HG02885 (cell line): Measurements from ENCODE around the gene ASTN1.

ENCODE experiments used
- ATAC-seq: cut with Tn5 transposase; IDR thresholded peaks from one replicate; pipeline ENCODE4 v1.9.1; 2021; ENCODE audit warnings: mild to moderate bottlenecking; ENCODE audit not compliant: unreplicated experiment, poor library complexity

Gene ASTN1

DNA sequence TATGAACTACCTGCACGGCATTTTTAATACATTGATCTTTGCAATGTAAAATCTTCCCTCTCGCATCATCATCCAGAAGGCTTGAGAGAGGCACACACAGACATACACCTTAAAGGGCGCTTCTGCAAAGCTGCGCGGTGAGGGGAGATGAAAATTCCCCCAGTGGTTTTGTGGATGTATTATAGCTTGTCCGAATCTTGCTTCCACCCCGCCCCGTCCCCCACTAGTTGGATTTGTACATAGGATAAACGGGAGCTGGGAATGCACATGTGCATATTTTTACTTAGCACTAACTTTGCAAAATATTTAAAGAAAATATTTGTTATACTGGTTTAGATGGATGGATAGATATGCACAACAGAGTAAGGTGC is 542 bp upstream of the ASTN1 start:
- no peak for ATAC-seq

GRCh38 chr1:177163844-177164379 is 600 bp downstream of the ASTN1 start:
- no peak for ATAC-seq

DNA sequence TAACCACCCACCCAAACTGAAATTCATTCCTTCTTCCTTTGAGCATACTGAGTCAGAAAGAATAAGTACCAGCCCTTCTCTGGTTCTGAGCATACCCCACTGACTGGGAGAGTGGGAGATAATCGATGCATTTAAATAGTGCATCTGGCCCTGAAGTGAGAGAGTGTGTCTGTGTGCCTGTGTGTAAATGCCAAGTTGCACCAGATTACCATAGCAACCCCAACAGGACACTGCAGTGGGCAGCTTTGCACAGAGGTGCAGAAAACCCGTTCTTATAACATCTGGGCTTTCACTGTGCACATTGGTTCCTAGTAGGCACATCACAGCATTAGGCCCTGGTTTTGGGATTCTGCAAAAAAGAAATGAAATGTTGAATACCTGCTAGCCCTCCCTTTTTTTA is 2.3 kb downstream of the ASTN1 start:
- no peak for ATAC-seq

DNA sequence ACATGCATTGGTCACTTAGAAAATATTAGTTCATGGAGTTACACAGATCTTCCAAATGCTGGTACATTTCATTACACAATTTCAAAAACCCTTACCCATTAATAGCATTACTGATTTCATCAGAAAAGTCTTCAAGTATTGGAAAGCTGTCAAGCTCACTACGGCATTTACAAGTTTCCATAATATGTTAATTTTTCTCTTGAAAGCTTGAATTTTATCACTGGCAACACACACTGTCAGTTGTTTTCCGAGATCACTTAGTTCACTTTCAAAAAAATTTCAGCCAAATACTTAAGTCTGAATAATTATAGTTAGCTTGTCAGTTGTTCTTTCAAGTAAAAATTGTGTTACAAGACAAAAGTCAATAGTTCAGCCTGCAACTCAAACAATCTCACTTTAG is 18.0 kb downstream of the ASTN1 start:
- no peak for ATAC-seq

GRCh38 chr1:177145106-177146070 is 19.1 kb downstream of the ASTN1 start:
- no peak for ATAC-seq

GRCh38 chr1:177142791-177143271 is 21.7 kb downstream of the ASTN1 start:
- ATAC-seq = no peak

DNA sequence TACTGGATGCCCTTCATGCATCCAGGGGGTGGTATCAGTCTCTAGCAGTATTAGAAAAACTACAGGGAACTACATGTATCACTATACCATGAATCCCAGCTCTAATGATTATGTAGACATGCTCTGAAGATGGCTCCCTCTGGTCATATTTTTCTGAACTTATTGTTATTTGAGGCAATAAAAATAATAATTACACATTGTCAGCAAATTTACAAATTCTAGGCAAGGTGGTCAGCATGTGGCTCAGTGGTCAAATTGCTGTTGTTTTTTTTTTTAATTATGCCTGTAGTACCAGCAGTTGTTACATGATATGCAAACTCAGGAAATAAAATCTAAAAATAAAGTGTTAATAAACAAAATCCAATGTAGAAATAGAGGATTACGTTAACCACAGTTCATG is 22.5 kb downstream of the ASTN1 start:
- no peak for ATAC-seq

GRCh38 chr1:177138347-177138746 is 26.2 kb downstream of the ASTN1 start:
- no peak for ATAC-seq

- no peak for ATAC-seq
Observed at GRCh38 chr1:177137814-177138213, 26.7 kb downstream of the ASTN1 start.

DNA sequence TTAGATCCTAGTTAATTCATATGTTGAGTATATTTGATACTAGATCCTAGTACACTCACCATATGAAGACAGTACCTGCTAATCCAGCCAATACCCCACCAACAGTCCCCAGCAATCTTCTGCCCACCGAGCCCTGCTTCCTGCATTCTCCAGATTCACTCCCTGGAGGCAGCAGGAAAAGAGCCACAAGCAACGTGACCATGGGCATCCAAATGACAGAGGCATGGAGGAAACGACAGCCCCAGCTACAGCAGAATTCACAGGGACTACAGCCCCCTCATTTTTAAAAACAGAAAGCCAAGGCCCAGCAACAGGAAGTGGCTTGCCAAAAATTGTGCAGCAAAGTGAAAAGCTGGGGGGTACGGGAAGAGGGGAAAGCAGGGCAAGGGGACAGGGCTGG is 29.3 kb downstream of the ASTN1 start:
- no peak for ATAC-seq

GRCh38 chr1:177133977-177134538 is 30.5 kb downstream of the ASTN1 start:
- no peak for ATAC-seq

GRCh38 chr1:177132141-177132540 is 32.4 kb downstream of the ASTN1 start:
- ATAC-seq = no peak

DNA sequence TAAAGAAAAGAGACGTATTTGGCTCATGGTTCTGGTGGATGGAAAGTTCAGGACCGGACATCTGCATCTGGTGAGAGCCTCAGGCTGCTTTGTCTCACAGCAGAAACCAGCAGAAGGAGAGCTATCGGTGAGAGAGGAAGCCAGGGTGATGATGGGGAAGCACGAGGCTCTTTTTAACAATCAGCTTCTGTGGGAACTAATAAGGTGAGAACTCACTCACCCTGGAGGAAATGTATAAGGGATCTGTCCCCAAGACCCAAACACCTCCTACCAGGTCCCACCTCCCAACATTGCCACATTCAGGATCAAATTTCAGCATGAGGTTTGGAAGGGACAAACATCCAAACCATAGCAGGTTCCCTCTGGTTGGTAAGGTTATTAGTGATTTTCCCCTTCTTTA is 32.8 kb downstream of the ASTN1 start:
- ATAC-seq = no peak

GRCh38 chr1:177130451-177130945 is 34.0 kb downstream of the ASTN1 start:
- ATAC-seq = no peak

GRCh38 chr1:177128665-177129281 is 35.7 kb downstream of the ASTN1 start:
- ATAC-seq = no peak

DNA sequence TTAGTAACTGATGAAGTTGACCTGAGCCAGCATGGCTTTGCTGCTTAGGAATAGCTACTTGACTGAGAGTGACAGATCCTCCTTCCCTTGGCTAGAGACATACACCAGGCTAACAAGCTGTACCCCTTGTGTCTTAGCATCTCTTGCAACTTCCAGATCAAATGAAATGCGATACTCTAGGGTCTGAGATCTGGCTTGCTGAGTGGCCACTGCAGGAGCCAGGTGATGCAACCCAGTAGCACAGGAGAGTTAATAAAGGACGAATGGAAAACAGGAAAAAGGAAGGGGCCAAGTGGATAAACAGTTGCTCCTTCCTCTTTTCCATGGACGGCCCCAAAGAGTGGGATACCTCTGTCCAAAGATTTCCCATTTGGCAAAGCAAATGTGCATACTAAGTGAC is 38.2 kb downstream of the ASTN1 start:
- ATAC-seq = no peak

GRCh38 chr1:177124577-177125278 is 39.8 kb downstream of the ASTN1 start:
- ATAC-seq = no peak

DNA sequence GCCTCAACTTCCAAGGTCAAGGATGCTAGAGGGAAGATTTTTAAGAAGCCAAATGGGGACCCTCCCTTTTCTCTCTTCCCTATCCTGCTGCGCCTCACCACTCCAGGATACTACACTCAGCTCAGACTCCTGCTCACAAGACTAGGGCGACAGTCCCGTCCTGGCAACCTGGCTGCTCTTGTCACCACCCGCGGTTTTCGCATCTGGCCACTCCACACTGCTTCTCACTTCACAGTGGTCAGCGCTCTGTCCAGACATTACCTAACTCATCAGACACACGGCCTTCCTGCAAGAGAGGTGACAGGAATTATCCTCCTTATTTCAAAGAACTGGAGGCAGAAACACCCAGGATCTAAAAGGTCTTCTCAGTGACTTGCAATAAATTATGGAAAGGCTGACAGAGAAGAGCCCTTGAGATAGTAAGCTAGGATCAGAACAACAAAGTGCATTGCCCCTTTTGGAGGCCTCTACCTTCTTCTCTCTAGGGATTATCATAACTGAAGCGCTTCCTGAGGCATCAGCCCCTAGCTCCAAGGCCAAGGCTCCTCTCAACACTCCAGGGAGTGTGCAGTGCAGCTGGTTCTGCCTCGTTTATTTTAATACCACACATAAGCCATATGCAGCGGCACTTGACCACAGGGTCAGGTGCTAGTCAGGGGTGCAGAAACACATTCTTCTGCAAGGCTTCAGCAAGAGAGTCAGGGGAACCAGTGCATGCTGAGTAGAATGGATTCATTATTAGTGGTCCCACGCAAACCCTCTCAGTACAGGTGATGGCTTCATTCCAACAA is 41.9 kb downstream of the ASTN1 start:
- ATAC-seq = no peak

DNA sequence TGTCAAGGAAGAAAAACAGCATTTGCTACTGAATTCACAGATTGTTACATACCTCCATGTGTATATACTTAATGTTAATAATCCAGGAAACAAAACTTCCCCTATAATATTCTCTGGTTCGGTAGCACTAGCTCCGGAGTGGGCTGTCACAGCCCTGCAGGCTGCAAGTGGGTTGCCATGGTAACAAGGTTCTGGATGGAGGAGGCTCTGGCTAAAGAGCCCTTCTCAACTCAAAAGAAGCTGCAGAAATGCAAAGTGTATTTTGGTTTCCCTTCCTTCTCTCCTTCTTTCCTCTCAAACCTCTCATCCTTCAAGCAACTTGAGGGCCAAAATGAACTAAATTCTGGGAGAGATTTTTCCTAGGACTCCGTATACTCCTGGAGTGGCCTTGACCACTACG is 45.2 kb downstream of the ASTN1 start:
- no peak for ATAC-seq

DNA sequence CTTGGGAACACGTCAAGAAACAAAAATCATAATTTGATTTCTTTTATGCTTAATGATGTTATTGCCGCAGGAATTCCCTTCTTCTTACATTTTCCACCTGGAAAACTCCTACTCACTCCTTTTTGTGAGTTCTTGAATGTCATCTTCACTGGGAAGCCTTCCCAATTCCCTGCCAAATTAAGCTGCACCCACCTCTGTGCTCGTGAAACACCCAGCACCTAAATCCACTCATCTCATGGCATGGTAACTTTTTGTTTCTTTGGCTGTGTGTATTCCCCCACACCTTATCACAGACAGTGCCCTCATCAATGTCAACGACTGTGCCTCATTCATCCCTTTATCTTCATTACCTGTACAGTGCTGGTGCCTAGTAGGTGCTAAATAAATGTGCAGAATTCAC is 45.6 kb downstream of the ASTN1 start:
- no peak for ATAC-seq
